Stimulated activated CD4-positive, alpha-beta T cell treated with anti-CD3 and anti-CD28 coated beads, Interleukin-2, amount 100 ng/mL, for 4 hours (primary cell): Measurements from ENCODE around the gene PPP2R1B.

Experiments used
- DNase-seq: peaks from one replicate; pipeline ENCODE4 v3.0.0-alpha.2; 2020; ENCODE audit warnings: low read depth

The PPP2R1B gene

GRCh38 chr11:111693224-111693937 lies 72.8 kb downstream of the PPP2R1B start:
- DNase-seq = no peak

DNA sequence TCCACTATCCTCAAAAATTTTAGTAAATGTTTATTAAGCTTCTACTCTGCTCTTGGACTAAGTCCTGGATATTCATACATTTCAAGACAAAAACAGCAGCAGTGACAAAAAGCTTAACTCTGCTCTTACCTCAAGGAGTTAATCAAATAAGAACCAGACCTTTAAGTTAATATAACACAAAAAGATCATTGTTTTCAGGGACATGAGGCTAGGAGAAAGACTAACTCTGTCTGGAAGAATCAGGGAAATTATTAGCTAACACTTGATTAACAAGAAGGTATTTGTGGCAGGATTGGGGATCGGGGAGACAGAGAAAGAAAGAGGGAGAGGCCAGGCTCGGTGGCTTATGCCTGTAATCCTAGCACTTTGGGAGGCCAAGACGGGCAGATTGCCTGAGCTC lies 74.4 kb downstream of the PPP2R1B start:
- no peak for DNase-seq

- DNase-seq = no peak
Observed at GRCh38 chr11:111691176-111691575, 75.0 kb downstream of the PPP2R1B start.

- no peak for DNase-seq
Observed at GRCh38 chr11:111688013-111688412, 78.2 kb downstream of the PPP2R1B start.

DNA sequence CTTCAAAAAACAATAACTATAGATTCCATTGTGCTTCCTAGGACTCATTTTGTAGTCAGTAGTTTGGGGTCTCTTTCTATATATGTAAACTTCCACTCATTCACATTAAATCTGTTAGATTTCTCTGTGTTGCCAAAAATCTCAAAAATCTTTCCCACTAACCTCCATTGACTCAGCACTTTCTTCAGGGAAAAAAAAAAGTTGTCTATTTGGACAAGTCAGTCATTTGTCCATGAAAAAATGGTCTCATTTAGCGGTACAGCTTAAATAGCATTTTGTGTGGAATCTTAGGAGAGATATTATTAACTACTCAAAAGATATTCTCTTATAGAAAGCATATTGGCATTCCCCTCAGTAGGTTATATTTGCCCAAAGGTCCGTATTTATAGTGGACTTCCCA lies 81.9 kb downstream of the PPP2R1B start:
- DNase-seq = no peak

DNA sequence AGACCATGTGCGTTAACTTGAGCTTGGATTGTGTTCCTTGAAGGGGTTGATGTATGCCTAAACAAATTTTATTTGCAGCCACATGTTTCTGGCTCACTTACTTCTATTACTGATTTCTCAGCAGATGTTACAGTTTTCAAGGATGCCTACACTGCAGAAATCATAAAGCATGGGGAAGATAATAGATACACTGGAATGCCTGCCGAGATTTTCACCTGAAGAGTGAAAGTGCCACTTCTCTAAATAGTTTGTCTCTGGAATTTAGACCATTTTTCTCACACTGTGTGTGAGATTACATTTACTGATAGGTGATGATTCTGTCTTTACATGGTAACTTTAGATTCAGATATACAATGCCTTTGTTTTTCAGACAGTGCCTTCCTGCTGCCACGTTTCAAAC lies 82.4 kb downstream of the PPP2R1B start:
- no peak for DNase-seq

GRCh38 chr11:111680486-111681175 lies 85.6 kb downstream of the PPP2R1B start:
- no peak for DNase-seq
